Eye (tissue), 1 donor: Measurements from ENCODE around the gene NARS2.
"Not testable (repeated sequence)": the region's sequence is repeated elsewhere in the genome, so short reads cannot be mapped to it uniquely, and the experiment has no call there.

ENCODE experiments used
- DNase-seq: peaks from one replicate; pipeline ENCODE4 v3.0.0-alpha.2; 2015

NARS2 gene, protein sequence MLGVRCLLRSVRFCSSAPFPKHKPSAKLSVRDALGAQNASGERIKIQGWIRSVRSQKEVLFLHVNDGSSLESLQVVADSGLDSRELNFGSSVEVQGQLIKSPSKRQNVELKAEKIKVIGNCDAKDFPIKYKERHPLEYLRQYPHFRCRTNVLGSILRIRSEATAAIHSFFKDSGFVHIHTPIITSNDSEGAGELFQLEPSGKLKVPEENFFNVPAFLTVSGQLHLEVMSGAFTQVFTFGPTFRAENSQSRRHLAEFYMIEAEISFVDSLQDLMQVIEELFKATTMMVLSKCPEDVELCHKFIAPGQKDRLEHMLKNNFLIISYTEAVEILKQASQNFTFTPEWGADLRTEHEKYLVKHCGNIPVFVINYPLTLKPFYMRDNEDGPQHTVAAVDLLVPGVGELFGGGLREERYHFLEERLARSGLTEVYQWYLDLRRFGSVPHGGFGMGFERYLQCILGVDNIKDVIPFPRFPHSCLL

DNA sequence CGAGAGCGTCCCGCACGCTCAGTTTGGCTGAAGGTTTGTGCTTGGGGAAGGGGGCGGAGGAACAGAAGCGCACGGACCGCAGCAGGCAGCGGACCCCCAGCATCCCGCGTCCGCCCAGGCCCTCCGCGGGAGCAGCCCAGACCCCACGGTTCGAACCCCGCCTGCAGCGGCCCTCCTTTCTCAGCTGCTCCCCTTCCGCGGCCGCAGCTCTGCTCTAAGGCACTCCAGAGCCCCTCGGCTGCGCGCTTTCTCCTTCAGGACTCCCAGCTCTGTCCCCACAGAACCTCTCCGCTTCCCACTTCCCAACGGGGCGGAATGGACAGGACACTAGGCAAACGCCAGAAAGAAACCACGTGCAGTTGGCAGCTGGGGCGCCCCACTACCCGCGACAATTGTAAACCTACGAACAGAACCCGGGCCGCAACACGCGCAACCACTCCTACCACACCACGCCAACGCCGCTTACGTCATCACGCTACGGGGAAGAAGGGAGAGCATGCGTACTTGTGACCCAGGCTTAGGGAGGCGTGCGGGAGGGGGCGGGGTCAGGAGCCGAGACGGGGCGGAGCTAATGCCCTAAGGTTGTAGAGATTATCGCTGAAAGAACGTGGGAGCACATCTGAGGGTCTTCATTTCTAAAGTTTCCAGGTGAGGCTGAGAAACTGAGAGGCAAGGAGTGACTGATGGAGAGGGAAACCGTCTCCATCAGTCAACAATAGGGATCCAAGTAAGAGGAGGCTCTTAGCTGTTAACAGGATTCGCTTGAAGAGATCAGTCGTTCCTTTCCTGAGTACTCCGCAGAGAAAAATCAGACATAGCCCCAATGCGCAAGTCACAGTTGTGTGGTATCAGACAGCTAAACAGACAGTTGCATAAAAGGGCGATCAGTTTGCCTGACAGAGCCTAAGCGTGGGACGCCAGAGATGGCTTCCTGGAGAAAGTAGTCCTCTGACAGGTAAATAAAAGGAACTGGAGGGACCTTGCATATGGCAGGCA lies at the start of gene NARS2:
NARS2 (minus strand) TSS at position 479 of the 996 bp plus-strand sequence; CDS start at position 103, 376 bp downstream.
- DNase-seq: peak; percentile 99

DNA sequence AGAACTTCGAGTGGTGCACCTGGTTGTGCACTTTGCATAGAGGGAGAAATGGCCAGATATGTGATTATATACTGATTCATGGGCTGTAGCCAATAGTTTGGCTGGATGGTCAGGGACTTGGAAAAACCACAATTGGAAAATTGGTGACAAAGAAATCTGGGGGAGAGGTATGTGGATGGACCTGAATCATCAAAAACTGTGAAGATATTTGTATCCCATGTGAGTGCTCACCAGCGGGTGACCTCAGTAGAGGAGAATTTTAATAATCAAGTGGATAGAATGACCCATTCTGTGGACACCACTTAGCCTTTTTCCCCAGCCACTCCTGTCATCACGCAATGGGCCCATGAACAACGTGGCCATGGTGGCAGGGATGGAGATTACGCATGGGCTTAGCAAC lies 48.0 kb upstream of the NARS2 start:
- DNase-seq: no peak

DNA sequence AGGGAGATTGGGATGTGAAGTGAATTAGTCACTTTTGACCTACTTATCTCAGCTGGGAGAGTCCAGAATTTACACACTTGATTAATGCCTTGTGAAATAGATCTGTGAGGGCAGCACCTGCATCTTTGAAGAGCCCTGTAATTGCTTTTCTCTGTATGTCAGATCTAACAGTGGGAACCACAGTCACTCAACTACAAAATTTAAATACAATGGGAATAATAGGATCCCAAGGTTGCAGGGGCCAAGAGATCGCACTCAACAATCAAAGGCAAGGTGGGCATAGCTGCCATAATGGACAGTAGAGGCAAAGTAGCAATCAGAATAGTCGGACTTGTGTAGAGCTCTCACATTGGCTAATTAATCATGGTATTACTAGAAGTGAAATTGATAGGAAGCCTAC lies 45.5 kb upstream of the NARS2 start:
- DNase-seq: no peak

DNA sequence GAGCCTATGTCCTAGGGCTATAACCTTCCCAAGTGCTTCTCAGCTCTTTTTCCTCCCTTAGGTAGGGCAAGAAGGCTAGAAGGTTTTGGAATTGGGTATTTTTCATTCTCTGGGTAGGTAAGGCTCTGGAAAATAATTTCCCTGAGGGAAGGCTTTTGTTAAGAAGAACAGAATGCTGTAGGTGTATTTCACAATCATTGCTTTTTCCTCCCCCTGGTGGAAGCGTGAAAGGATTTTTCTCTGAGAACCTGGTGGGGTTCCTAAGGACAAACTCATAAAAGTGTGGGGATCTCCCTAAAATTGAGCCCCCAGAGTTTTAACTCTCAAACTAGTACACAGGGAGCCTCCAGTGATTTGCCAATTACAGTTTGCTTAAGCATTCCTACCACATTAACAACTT lies 41.1 kb upstream of the NARS2 start:
- no peak for DNase-seq

DNA sequence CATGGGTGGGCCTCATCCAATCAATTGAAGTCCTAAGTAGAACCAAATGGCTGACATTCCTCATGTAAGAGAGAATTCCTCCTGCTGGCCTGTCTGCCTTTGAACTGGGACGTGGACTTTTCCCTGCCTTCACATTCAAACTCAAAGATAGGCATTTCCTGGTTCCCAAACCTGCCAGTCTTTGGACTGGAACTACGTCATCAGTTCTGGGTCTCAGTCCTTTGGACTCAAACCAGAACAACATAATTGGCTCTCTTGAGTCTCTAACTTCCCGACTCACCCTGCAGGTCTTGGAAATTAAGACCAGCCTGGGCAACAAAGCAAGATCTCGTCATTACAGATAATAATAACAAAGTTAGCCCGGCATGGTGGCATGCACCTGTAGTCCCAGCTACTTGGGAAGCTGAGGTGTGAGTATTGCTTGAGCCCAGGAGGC lies 38.7 kb upstream of the NARS2 start:
- no peak for DNase-seq

DNA sequence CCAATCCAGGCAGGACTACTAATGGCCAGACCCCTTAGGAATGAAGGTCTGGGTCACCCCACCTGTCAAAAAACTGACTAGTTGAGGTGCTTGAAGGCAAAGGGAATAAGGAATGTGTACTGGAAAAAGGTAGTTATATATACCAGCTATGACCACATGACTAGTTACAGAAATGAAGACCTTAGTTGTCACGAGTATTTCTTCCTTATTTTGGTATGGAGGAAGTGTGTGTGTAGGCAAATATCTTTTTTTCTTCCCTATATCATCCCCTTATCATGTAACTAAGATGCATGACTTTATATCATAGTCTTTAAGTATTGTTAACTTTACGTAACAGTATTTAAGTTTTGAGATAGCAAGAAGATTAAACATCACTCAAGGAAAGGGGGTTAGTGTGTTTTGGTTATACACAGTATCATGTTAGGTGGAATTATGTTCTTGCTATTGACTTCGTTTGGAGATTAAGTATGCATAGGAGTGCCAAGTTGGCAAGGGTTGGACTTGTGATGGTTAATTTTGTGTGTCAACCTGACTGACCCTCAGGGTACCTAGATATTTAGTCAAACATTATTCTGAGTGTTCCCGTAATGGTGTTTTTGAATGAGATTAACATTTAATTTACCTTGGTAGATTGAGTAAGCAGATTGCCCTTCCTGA lies 38.2 kb upstream of the NARS2 start:
- no peak for DNase-seq

DNA sequence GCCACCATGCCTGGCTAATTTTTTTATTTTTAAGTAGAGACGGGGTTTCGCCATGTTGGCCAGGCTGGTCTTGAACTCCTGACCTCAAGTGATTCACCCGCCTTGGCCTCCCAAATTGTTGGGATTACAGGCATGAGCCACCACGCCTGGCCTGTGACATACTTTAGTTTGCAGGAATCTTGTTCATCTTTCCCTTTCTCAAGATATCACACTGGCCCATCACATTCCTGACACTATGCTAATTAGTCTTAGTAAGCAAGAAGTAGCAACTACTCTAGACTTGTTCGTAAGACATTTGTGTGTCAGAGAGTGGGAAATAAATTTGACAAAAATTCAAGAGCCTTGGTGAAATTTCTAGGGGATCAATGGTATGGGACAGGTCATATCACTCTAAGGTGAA lies 34.7 kb upstream of the NARS2 start:
- not testable (repeated sequence) for DNase-seq

DNA sequence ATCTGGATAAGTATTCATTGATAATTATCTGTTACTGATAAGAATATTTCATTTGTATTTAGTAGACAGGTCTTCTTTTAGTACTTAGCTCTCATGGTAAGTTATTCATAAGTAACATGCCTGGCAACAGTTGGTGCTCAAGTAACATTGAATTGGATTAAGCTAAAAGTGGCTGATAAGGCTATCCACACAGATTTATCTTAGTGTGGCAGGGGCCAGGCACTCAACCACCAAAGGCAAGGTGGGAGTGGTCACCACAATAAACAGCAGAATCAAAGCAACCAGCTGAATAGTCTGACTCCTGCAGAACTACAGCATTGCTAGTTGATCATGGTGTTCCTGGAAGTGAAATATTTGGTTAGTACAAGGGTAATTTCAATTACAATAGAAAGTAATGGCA lies 33.0 kb upstream of the NARS2 start:
- no peak for DNase-seq

DNA sequence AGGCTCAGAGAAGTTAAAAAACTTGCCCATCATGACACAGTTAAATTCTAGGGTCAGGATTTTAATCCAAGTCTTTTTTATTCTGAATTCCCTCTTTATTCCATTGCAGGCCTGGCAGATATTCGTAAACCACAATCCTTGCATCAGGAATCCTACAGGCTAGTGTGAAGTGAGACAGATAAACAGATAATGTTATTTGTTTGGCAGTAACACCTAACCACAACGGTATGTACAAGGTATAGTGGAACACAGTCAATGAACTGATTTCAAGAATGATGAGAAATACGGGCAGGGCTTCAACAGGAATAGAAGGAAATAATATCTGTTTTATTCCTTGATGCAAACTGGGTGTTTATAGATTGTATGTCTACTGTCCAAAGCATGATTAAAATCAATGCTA lies 32.0 kb upstream of the NARS2 start:
- no peak for DNase-seq

DNA sequence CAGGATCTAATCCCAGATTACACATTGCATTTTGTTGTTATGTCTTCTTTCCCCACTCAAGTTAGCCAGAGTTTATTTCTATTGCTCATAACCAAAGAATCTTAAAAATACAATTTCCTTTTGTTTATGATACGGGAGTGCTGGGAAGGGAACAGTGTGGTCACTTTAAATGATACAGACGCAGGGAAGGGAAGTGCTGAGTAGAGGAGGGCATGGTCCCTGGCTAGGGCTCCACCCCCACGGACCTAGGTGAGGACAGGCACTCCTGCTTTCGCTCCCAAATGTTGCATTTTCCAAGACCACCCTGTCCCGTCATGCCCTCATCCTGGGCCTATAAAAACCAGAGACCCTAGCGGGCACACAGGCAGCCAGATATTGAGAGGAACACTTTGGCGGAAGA lies 30.6 kb upstream of the NARS2 start:
- no peak for DNase-seq

DNA sequence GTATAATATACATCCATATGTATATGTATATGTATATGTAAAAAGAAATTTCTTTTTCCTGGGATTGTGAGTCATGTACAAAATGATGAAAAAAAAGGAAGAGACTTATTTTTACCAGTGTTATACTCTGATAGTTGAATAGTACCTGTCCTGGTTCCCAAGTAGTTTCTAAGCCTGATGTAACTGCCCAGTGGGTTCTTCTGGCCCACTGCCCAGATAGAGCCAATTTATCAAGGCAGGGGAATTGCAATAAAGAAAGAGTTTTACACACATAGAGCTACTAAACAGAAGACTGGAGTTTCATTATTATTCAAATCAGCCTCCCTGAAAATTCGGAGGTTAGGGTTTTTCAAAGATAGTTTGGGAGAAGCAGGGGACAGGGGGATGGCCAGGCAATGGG lies 29.1 kb upstream of the NARS2 start:
- no peak for DNase-seq

DNA sequence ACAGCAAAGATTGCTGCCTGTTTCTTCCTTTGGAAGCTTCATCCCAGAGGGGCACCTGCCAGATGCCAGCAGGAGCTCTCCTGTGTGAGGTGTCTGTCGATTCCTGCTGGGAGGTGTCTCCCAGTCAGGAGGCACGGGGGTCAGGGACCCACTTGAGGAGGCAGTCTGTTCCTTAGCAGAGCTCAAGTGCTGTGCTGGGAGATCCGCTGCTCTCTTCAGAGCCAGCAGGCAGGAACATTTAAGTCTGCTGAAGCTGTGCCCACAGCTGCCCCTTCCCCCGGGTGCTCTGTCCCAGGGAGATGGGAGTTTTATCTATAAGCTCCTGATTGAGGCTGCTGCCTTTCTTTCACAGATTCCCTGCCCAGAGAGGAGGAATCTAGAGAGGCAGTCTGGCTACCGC lies 28.1 kb upstream of the NARS2 start:
- DNase-seq: not testable (repeated sequence)

DNA sequence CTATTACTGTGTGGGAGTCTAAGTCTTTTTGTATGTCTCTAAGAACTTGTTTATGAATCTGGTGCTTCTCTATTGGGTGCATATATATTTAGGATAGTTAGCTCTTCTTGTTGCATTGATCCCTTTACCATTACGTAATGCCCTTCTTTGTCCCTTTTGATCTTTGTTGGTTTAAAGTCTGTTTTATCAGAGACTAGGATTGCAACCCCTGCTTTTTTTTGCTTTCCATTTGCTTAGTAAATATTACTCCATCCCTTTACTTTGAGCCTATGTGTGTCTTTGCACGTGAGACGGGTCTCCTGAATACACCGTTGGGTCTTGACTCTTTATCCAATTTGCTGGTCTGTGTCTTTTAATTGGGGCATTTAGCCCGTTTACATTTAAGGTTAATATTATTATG lies 26.4 kb upstream of the NARS2 start:
- not testable (repeated sequence) for DNase-seq

DNA sequence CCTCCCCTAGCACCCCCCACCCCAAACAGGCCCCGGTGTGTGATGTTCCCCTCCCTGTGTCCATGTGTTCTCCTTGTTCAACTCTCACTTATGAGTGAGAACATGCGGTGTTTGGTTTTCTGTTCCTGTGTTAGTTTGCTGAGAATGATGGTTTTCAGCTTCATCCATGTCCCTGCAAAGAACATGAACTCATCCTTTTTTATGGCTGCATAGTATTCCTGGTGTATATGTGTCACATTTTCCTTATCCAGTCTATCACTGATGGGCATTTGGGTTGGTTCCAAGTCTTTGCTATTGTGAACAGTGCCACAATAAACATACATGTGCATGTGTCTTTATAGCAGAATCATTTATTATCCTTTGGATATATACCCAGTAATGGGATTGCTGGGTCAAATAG lies 22.9 kb upstream of the NARS2 start:
- not testable (repeated sequence) for DNase-seq

DNA sequence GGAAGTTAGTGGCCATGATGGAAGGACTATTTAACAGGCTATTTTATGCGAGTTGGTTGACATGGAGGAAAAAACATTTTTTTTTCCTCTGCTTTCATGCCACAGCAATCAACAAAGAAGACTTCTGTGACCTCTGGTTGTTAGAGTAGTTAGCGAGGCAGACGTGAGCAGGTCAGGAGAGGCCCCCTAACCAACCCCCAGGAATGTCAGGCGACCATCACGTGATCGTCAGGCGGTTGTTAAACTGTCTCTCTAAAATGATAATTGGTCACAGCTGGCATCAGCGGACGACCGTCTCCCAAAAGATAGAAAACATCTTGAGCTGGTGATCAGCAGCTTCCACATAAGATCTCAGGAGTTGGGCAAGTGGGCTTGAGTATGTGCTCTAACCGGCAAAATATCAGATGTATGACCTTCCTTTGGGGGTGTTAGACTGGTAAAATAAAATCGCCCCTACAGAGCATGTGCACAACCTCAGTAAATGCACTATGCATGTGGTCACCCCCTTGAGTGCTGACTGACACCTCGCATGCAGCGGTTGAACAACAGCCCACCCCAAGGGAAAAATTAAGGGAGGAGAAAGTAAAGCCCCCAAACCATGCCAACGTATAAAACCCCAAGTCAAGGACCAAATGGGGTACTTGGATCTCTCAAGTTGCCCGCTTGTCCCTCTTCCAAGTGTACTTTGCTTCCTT lies 20.9 kb upstream of the NARS2 start:
- peak; percentile 52 for DNase-seq

DNA sequence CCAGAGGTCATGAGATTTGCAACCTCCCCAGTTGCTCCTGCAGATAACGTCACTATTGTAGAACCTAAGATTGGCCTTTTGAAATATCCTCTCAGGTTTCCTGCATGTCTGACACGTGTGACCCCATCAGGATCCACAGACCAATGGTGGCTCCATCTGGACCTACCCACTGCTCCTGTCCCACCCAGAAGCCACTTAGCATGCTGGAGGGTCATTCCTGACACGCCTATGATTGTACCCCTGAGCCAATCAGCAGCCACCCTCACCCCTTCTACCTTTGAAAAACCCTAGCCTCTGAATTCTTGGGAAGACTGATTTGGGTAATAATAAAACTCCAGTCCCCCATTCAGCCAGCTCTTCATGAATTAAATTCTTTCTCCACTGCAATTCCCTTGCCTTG lies 20.1 kb upstream of the NARS2 start:
- no peak for DNase-seq

DNA sequence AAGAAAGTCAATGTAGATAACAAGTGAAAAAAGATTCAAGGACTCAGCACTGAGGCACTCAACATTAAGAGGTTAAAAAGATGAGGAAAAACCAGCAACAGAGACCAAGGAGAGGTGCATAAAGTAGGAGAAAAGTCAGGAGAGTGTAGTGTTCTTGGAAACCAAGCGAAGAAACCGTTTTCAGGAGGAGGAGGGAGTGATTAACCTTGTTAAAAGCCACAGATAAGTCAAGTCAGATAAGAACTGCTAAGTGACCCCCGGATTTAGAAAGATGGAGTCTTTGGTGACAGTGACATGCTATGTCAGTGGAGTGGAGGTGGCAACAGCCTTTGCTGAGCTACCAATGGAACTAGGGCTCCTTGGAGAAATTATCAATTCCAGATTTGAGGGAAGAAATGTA lies 13.9 kb upstream of the NARS2 start:
- no peak for DNase-seq

DNA sequence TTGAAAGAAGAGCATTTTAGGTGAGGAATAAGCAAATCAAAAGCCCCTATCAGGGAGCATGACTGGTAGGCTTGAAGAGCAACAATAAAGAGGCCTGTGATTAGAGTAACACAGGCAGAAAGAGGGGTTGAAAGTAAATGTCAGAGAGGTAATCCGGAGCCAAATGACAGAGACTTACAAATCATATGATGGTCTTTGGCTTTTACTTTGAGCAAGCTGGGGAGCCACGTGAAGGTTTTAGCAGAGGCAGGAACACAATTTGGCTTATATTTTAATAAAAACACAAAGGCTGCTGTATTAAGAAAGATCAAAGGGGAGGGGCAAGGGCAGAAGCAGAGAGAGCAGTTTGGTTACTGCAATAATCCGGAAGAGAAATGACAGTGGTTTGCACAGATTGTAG lies 12.8 kb upstream of the NARS2 start:
- no peak for DNase-seq

DNA sequence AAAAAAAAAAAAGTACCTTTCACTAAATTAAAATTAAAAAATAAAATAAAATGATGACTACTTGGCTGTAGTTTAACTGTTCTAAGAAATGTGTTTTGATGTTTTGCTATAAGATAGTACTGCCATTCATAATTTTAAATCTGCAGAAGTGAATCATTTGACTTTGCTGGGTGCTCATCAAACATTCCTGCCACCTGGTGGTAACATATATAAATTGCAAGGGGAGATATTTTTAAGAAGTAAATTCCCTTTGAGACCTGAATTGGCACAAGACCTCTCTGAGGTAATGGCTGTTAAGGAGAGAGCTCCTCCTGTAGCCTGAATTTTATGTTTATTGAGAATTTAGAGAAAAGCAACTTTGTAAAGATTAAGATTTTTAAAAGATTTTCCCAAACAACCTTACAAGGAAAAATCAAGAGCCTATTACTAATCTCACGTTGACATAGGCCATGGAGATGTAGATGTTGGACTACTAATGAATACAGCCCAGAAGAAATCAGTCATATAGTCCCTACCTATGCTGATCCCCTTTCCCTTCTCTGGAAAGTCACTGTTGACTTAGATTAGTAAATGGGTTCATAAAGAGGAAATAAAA lies 11.9 kb upstream of the NARS2 start:
- DNase-seq: no peak

DNA sequence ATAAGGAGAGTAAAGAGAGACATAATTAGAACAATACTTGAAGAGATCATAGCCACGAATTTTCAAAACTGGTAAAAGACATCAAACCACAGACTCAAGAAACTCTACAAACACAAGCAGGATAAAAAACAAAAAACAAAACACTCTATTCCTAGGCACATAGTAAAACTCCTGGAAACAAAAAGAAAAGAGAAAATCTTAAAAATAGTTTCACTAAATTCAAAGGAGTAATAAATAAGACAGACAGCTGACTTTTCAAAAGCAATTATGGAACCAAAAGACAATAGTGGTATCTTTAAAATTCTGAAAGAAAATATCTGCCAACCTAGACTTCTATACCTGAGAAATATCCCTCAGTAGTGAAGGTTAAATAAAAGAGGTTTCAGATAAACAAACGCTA lies 9.2 kb upstream of the NARS2 start:
- no peak for DNase-seq

DNA sequence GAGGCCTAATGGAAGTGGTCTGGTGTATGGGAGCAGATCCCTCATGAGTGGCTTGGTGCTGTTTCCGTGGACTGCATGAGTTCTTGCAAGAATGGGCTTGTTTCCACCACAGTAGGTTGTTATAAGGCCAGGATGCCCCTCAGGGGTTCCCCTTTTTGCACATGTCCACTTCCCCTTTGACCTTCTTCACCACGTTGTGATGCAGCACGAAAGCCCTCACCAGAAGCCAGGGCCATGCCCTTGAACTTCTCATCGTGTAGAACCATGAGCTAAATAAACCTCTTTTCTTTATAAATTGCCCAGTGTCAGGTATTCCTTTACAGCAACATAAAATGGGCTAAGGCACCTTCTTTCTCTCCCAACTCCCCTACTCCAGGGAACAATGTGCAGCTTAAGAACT lies 2.8 kb upstream of the NARS2 start:
- no peak for DNase-seq

DNA sequence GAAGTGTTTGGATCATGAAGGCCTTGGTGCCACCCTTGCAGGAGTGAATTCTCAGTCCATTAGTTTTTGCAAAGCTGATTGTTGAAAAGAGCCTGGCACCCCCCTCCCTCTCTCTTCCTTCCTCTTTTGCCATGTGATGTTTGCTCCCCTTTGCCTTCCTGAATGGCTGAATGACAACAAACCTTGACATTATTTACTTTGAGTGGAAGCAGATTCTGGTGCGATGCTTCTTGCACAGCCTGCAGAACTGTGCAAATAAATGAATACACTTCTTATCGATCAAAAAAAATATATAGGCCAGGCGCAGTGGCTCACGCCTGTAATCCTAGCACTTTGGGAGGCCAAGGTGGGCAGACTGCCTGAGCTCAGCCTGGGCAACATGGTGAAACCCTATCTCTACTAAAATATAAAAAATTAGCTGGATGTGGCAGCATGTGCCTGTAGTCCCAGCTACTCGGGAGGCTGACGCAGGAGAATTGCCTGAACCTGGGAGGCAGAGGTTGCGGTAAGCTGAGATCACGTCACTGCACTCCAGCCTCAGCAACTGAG lies 2.0 kb upstream of the NARS2 start:
- DNase-seq: no peak
